HG03521 (cell line): Measurements from ENCODE around the gene COL20A1.
"Not testable (repeated sequence)": the region's sequence is repeated elsewhere in the genome, so short reads cannot be mapped to it uniquely, and the experiment has no call there.

Experiments
- ATAC-seq: cut with Tn5 transposase; IDR thresholded peaks from one replicate; pipeline ENCODE4 v1.9.1; 2021; ENCODE audit warnings: mild to moderate bottlenecking, moderate library complexity; ENCODE audit not compliant: unreplicated experiment

COL20A1 gene

DNA sequence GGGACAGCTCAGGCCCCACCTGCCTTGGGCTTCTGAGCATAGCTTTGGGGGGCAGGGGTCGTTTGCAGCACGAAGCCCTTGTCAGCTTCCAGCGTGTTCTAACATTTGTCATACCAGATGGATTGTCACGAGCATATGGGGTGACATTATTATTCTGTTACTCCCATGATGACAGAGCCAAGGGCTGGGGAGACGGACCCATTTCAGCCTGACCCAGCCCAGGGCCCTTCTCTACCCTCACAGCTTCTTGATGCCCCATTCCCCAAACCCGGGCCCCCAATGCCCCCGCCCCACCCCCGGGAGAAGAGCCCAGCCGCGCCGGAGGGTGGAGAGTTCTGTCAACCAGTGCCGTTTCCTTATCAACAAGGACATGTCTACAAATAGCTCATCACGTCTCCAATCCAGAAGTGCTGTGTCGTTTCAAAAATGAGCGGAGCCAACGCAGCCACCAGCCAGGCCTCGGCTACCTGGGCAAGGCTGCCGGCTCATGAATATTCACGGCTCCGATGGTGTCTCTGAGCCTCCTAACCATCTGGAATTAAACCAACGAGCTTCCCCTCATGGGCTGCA lies 77.7 kb downstream of the COL20A1 start:
- ATAC-seq, result no peak

DNA sequence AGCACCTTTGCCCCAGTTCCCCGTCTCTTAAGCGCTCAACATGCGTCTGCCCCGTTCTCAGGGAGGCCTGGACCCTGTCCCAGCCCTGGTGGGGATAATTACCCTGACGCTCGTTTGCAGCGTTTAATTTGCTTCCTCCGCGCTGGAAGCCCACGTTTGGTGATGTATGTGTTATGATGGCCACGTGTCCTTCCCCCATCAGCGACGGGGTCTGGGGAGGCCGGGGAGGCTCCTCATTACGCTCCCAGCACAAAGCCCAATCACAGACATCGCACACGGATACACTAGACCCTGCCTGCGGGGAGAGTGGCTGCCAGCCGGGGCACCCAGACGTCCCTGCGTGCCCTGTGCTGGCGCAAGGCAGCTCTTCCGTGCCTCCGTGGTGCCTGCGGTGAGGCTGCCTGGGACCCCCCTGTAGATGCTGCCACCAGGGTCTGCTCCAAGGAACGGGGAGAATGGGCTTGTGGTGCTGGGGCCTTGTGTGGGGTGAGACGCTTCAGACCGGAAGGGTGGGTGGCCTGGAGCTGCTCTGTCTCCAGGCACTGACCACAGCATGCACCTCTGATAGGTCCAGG lies 78.4 kb downstream of the COL20A1 start:
- no peak for ATAC-seq

- no peak for ATAC-seq
Measured at GRCh38 chr20:63372971-63373885, 80.2 kb downstream of the COL20A1 start.

- no peak for ATAC-seq
Measured at GRCh38 chr20:63373996-63374395, 81.0 kb downstream of the COL20A1 start.

- no peak for ATAC-seq
Measured at GRCh38 chr20:63374504-63374903, 81.5 kb downstream of the COL20A1 start.

DNA sequence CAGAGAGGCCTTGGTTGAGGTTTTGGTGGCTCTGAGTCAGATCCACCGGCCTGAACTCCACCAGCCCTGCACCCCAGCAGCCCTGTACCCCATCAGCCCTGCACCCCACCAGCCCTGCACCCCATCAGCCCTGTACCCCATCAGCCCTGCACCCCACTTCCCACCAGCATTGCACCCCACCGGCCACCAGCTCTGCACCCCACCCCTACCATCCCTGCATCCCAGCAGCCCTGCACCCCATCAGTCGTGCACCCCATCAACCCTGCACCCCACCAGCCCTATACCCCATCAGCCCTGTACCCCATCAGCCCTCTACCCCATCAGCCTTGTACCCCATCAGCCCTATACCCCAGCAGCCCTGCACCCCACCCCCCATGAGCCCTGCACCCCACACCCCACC lies 82.5 kb downstream of the COL20A1 start:
- no peak for ATAC-seq

GRCh38 chr20:63376283-63377250 lies 83.6 kb downstream of the COL20A1 start:
- no peak for ATAC-seq

DNA sequence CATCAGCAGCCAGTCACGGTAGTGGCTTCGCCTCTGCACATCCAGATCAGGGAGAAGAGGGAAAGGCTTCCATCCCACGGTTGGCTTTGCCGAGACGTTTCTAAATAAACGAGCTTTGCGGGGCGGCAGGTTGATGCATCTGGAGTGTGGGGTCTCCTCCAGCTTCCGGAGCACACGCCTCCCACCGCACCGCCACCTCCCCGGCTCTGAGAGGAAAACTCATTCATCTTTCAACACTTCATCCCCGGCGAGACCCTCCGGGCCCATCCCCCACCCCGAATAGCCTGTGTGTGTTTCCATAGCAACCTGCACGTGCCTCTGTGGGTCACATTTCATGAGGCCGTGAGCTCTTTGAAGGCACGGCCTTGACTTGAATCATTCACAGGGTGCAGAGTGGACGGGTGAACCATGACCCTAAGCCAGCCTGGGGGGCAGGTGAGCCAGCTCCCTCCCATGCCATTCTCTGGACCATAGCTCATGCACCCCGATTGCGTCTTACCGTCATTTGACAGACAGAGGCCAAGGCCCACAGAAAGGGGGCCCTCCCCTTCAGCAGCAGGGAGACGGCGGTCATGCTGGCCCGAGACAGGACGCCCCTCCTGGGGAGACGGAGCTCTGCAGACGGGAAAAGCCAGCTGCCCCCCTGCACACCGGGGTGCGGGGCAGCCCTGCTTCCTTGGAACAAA lies 84.4 kb downstream of the COL20A1 start:
- ATAC-seq, result no peak

DNA sequence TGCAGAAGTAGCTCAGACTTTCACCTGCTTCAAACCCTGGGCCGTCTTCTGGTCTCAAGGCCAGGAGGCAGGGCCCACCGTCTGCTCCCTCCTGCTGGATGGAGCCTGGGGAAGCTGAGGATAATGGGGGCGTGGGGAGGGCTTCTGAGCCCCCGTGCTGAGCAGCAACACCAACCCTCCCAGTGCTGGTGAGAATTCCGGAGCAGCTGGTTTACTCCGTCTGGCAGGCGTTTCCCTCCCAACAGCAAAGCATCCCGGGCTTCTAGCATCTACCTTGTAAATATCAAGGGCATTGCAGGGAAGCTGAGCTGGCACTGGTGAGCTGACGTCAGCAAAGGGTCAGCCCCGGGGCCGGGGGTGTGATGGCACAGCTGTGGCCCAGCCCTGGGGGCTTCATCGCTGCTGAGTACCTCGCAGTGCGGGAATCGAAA lies 85.0 kb downstream of the COL20A1 start:
- no peak for ATAC-seq

- no peak for ATAC-seq
Measured at GRCh38 chr20:63378626-63379025, 85.6 kb downstream of the COL20A1 start.

GRCh38 chr20:63379296-63379695 lies 86.3 kb downstream of the COL20A1 start:
- no peak for ATAC-seq

- ATAC-seq, result not testable (repeated sequence)
Measured at GRCh38 chr20:63379872-63380271, 86.9 kb downstream of the COL20A1 start.

GRCh38 chr20:63380346-63380870 lies 87.4 kb downstream of the COL20A1 start:
- ATAC-seq, result no peak

DNA sequence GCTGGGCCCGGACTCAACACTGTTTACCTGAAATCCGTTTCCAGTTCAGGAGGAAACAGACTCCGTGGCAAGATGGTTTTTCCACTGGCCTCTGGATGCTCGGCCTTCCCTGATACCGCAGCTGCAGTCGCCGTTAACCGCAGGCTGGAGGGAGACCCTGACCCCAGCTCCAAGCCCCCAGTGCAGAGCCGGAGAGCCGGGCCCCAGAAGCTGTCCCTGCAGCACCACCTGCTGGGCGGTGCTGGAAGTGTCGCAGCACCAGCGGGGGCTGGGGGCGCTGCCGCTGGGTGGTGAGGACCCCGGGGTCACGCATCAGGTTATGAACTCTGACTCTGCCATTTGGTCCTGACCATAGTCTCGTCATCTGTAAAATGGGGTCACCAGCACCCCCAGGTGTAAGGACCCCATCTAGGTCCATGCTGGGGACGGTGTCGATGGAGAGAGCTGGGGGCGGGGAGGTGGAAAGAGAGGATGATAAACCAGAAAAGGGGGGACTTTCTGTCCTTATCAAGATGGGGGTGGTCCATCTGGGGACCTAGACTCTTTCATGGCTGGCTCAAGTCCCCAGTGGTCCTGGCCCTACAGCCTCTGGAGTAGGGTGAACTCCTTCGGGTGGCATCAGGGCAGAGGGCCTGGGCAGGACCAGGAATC lies 88.9 kb downstream of the COL20A1 start:
- ATAC-seq, result no peak

DNA sequence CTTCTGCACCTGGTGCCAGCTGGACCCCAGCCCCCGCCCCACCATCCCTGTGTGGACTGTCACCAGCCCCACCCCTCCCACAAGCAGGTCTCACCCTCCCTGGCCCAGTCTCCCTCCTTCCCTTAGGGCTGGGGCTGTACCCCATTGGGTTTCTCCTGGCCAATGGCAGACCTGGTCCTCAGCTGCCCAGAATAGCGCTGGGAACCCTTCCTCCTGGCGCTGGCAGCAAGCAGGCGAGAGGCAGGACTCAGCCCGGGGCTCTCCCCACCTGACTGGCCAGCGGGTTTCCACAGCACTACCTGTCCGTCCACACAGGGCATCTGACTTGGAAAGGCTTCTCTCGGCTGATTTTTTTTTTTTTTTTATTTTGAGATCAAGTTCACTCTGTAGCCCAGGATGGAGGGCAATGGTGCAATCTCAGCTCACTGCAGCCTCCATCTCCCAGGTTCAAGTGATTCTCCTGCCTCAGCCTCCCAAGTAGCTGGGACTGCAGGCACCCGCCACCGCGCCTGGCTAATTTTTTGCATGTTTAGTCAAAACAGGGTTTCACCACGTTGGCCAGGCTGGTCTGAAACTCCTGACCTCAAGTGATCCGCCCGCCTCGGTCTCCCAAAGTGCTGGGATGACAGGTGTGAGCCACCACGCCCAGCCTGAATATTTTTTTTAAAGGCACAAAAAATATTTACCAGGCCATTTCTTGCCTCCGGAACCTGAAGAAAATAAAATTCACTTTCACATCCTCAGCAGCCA lies 89.7 kb downstream of the COL20A1 start:
- no peak for ATAC-seq

- no peak for ATAC-seq
Measured at GRCh38 chr20:63383556-63383955, 90.6 kb downstream of the COL20A1 start.

GRCh38 chr20:63384336-63384735 lies 91.3 kb downstream of the COL20A1 start:
- ATAC-seq, result no peak
